NCI-H187 treated with DMSO at 0.1 percent for 48 hours (cell line): ENCODE data around the gene RAPGEF4.
"Not testable (repeated sequence)": the region's sequence is repeated elsewhere in the genome, so short reads cannot be mapped to it uniquely, and the experiment has no call there.

Experiments used
- DNase-seq: peaks from one replicate; lab custom pipeline; 2025; lab: John Stamatoyannopoulos, UW

RAPGEF4 gene

DNA sequence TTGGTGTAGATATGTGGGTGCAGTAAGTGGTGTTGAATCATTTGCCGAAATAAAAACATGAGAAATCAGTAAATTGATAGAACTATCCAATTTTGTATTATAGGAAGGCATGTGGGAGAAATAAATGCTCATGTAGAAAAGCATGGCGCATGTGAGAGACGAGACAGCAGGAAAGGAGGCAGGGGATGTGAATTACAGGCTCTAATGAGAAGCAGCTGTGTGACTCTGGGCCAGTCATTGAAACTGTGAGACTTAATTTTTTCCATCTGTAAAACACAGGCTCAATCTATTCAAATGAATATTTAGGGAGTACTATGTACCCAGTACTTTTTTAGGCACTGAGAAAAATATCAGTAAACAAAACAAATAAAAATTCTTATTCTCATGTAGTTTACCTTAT, 297.4 kb downstream of the RAPGEF4 start:
- no peak for DNase-seq

DNA sequence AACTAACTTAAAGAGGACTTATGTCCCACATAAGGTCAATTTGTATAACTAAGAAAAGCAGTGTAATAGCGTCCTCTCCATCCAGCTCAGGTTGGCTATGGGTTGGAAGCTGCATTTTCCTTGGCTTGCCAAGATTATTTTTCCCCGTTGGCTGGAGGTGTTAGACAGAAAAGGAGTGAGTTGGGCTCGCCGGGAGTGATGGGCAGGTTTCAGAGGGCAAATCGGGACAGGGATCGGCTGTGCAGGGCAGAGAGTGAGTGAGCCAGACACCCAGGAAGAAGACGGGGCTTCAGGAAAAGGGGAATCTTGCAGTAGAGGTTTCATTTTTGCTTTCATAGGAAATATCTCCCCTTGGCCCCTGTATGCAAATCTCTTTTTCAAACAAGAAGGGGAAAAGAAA, 298.5 kb downstream of the RAPGEF4 start:
- no peak for DNase-seq

DNA sequence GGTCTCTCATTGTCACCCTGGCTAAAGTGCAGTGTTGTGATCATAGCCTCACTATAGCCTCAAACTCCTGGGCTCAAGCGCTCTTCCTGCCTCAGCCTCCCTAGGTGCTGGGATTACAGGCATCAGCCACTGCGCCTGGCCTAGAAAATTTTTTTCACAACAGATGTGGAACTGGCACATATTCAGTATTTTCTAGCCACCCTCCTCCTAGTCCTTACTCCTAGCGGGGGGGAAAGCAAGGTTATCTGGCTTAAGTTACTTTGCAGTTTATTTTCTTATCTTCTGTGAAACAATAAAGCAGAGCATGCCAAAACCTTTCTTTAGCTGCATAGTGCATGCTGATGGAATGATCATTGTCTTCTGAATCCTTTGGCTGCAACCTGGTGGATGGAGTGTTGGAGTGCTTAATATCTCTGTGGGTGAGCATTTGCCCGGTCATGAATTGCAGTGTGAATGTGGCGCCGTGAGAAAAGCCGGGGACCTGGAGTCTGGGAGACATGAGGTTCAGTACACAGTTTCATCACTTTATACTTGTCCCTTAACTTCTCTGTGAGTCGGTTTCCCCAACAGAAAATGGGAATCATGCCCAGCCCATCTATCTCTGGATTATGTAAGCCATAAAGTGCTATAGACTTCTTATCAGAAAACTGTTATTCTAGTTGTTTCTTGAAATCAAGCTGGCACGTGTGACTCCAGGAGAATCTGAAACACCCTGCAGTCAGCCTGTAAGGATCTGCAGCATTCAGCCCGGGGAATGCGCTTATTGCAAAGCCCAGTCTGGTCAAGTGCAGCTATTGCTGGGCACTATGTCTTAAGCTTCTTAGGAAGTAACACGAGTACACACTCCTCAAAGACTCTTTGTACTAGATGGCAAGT, 301.8 kb downstream of the RAPGEF4 start:
- DNase-seq, result no peak

DNA sequence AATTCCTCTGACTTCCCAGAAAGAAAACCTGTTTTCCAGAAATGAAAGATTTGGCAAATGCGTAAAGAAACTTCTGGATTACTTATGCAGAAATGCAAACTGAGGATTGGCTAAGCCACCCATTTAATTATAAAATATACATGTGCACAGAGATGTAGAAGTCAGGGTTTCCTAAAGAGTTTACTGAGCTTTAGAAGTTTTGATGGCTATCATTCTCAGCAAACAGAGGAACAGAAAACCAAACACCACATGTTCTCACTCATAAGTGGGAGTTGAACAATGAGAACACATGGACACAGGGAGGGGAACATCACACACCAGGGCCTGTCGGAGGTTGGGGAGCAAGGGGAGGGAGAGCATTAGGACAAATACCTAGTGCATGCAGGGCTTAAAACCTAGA, 302.6 kb downstream of the RAPGEF4 start:
- DNase-seq, result not testable (repeated sequence)

DNA sequence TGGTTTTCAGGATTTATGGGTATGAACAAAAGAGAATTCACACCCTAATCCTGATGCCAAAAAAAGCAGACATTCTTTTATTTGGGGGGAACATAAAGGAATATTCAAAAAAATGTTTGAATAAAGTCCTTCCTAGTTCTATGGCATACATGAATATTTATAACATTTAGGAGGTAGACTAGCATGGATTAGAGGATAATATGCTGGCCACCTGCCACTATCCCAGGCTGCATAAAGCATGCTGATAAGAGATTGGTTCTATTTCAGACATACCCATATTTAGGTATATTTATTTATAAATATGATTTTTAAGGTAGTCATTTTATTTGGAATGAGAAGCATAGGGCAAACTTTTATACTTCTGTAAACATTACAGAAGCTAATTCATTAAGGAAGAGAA, 305.1 kb downstream of the RAPGEF4 start:
- DNase-seq, result no peak

DNA sequence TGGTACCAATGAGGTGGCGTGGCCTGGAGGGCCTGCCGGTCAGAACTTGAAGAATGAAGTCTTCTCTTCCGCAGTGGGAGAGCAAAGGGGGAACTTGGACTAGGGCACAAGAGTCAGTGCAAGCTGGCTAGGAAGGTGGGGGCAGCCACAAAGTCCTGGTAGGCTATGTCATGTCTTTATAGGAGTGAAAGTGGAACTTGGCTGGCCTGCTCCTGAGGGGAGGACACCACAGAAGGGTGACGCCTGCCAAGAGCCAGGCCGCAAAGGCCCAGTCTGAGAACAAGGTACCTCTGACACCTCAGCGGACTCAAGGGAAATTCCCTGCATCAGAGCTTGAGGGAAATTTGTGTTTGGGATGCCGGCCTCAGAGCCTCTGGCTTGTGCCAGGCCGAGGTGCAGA, 307.8 kb downstream of the RAPGEF4 start:
- DNase-seq, result no peak

DNA sequence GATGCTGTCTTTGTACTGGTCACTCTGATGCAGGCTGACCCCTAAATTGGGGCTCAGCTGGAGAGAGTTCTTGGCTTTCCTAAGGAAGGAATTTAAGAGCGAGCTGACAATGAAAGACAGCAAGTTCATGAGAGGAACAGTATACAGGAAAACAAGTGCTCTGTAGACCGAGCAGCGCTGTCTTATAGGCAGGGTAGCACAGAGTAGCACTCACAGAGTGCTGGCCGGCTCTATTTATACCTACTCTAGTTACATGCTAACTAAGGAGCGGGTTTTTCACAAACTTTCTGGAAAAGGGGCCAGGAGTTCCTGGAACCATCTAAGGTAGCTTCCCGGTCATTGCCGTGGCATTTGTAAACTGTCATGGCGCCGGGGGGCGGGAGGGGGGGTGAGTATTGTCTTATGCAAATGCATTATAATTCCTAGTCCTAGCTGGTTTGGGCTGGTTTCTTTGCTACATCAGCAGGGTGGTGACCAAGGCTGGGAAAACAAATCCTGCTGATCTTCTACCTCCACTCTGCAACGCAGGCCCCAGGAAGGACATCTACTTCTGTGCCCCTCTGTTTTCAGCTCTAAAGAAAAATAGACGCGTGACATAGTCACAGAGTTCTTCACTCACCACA, 308.4 kb downstream of the RAPGEF4 start:
- DNase-seq, result no peak

DNA sequence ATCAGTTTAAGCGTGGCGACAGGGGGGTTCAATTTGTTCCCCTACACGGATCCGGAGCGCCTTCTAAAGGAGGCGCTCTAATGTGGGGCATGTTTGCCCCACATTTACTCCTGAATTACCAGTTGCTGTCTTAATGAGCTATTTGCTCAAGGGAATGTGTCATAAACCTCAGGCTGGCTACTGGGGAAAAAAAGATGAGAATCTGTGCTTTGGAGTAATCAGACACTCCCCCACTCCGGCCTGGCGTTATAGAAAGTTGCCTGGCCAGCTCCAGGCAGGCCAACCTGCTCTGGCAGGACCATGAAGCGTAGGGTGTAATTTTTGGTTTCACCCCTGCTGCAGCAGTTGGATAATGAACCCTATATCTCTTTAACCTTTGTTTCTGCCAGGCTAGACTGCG, 309.0 kb downstream of the RAPGEF4 start:
- no peak for DNase-seq

DNA sequence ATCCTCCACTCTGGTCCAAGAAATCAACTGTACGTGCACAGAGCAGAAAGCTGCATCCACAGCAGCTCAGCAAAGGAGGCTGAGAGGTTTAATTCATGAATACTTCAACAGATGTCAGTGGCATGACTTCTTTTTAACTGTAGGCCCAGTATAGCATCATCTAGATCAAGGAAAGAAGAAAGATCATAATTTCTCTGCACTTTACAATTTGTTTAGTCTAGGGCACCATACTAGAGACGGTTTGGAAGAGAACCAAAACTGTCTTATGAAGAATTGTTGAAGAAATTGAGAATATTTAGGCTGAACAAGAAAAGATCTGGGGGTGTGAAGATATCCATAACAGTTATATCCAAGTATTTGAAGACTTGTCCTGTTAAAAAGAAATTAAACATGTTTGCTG, 309.5 kb downstream of the RAPGEF4 start:
- no peak for DNase-seq

DNA sequence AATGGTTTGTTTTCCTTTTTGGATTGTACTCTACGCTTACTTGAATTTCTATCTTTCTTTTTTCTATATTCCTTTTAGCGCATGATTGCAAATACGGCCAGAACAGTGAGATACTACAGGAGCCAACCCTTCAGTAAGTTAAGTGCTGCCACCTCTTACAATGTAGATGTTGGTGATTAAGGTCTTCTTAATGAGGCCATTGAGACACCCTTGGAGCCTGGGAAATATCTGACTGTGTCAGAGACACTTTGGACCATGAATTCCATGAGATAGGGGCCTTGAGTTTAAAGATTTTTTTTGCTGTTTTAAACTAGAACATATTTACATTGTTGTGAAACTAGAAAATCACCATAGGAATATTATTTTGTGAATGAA, 312.9 kb downstream of the RAPGEF4 start:
- no peak for DNase-seq

DNA sequence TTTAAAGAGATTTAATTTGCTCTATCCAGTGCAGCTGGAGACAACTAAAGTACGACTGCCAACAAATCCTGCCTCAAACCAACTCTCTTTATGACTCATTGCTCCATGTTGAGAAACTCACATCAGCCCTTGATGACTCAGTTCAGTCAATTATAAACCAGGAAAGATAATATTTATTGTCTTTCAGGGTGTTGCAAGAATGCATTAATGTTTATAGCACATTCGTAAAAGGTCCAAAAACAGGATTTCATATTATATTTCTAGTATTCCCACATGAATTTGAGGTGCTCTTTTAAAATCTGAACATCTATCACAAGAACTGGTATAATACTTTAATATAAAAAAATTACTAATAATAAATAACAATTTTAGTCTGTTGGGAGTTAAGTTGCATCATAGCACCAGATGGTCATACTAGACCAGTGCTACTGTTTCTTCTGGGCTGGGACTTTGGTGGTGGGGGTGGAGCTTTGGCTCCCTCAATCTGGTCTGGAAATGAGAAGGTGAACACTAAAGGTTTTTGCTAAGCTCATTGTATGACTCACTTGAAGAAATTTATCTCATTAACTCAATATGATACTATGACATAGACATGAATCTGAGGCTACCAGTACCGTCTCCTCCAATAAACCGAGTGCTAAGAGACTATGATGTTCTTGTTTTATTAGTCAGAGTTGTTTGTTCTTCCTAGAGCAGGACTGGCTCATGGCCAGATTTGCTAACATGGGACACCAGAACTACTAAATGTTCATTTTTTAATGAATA, 313.4 kb downstream of the RAPGEF4 start:
- DNase-seq, result no peak

DNA sequence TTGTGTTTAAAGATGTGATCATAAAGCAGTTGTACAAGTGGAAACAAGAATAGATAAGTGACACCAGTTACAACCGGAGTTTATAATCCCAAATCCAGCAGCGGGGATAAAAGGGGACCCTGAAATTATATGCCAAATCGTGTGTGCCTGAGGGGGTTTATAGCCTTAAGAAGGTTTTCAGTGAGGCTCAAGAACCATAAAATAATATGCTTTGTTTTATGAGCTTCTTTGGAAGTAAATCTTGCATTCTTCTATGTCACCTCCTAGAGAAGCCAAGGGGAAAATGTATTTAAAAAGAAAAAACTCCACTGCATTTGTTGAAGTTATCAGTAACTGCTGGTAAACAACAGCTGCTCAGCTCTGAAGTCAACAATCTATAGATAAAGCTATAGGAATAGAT, 314.2 kb downstream of the RAPGEF4 start:
- no peak for DNase-seq

DNA sequence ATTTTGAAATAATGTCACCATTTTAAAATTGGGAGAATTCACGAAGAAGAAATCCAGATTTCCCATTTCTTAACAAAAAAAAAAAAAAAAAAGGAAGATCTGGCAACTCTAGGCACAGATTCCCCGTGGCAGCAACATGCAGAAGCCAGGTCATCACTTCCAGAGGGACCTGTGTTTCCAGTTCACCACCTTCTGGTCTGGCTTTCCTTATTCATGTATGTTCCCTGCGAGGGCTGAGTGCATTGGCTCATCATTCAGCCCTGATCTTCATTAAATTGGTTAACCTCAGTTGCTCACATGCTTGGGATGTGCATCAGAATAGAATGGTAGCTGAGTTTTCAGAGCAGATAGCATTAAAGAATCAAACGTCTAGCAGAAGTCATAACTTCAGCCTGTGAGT, 315.0 kb downstream of the RAPGEF4 start:
- DNase-seq, result no peak

DNA sequence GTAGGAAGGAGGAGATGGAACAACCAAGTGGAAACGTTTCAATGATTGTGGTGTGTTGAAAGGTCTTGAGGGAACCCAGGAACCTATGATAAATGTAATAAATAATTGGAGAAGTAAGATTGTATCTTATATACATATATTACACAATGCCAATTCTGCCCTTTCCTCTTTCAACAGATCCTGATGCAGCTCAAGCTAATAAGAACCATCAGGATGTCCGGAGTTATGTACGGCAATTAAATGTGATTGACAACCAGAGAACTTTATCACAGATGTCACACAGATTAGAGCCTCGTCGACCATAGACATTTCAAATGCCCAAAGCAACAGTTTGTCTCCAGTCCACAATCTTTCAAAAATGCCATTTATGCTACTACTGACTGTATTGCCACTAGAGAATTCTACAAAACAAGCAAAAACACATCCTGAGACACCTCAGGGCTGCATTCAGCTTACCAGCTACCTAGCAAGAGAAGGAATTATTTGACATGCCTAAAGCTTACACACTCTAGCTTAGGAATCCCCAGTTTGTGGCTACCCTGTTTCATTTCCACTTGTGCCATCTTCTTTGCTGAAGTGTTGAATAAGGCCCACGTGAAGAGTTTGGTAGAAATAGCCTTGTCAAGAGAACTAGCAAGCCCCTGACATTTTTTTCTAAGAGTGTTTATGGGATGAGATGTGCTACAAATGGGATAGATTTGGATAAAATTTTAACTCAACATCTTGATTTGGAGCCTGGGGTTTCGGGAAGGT, 316.0 kb downstream of the RAPGEF4 start:
- no peak for DNase-seq

DNA sequence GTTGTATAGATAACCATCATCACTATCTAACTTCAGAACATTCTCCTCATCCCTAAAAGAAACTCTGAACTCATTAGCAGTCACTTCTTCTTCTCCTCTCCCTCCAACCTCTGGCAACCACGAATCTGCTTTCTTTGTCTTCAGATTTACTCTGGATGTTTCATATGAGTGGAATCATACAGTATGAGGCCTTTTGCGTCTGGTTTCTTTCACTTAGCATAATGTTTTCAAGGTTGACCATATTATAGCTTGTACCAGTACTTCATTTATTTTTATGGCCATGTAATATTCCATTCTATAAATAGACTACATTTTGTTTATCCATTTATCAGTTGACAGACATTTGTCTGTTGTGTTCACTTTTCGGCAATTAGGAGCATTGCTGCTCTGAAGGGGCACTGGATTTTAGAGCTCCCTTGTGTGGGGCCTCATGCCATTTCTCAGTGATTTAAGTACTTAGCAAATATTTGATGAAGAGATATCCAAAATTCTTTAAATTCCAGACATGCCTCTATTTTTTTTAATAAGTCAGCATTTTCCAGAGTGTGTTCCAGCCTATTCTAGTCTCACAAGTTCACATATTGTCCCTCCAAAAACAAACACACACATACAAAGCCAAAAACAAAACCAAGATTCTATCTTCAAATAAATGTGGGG, 317.5 kb downstream of the RAPGEF4 start:
- no peak for DNase-seq

DNA sequence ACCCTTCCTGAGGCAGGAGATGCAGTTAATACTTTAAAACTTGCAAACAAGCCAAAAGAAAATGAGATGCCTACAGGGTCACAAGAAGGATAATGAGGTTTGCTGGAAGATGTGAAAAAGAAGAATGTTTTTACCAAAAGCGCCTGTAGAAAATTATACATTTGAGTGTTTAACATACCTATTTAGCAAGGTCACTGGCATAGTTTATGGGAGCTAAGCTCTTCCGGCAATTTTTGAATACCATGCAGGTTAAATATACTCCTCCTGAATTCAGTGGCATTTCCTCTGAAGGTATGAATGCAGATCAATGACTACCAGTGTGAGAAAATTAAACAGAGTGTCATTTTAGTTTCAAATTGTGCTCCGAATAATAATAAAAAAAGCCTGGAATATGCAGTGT, 318.8 kb downstream of the RAPGEF4 start:
- no peak for DNase-seq

DNA sequence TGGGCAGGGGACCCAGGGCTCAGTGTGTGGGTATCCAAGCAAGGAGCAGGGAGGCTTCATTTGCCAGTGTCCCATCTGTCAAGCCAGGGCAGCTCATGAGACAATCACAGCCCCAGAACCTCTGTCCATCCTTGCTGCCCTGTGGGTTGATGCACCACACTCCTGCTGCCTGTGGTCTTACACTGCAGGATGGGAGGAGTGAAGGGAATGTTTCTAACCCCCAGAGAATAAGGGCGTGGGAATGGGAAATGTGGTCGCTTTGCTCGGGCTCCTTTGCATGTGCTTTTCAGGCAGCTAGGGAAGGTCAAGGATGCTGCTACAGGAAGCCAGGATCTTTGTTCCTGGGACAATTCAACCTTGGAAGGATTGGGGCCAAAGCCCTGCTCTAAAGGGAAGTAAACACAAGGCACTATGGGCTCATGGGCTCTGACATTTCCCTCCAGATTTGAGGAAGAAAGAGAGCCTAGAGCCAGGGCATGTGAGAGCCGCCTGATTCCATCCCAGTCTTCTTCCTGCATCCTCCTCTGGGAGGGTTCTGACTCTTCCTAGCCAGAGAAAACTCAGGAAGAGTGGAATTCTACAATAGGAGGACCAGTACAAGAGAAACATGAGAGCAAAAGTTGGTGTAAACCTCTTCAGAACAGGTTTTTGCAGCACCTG, 321.2 kb downstream of the RAPGEF4 start:
- no peak for DNase-seq

DNA sequence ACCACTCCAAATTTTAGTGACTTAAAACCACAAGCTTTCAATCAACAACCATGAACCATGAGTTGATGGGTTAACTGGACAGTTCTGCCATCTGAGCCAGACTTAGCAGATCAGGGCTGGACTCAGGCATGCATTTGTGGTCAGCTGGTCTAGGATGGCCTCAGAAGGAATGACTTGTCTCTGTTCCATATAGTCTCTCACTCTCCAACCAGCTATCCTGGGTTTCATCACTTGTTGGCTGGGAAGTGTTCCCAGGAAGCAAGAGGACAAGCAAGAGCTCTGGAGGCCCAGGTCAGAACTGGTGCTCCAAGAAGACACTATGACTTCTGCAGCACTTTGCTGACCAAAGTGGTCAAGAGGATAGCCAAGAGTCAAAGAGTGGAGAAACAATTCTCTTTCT, 322.5 kb downstream of the RAPGEF4 start:
- DNase-seq, result no peak

DNA sequence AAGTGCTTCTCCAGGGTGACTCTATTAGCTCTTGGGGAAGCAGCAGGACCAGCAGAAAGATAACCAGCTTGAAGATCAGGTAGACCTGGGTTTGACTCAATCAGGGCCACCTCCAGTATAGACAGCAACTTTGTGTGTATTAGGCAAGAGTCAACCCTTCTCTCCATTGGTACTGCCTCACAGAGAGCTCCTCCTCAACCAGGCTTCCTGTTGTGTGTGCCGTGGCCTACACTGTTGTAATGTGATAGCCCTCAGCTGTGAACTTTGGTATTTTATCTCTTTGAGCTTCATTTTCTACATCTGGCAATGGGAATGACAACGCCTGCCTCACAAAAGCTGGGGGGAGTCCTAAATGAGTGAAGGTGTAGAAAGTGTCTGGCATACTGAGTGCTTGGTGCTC, 323.0 kb downstream of the RAPGEF4 start:
- DNase-seq, result no peak

DNA sequence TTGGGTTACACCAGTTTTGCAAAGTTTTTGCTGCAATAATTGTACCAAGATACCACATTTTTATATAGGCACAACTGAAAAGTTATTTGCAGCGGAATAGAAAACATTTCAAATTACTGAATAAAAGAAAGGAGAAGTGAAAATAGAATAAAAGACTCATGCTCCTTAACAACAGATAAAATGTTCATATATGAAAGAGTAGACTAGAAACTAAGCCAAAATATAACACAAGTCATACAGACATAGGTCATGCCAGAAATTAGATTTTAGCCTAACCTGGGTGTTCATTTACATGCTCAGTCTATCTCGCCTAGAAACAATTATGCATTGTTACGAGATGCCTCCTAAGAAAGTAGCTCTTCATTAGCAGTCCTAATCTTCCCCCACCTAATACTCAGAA, 323.6 kb downstream of the RAPGEF4 start:
- no peak for DNase-seq

DNA sequence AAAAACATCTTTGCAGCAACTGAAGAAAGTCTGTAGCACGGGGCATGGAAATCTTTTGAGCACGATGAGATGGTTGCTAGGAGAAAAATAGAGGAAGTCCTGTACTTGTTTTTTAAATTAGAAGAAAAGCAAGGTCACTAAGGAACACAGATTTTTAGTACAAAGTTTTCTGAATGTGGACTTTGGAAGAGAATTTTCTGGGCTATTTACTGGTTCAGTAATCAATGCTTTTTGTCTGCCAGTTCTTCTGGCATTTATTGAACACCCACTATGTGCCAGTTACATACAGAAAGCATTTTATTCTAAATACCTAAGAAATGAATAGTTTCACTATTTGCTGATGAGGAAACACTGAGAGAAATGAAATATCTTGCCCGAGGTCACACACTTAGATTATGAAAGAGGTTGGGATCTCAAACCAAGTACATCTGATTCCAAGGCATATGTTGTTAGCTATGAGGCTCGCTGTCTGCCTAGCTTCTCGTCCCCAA, 324.4 kb downstream of the RAPGEF4 start:
- DNase-seq, result no peak
